Keratinocyte (primary cell): Measurements from ENCODE around the gene ABR. TPM values are rescaled to one million over a fixed set of nuclear protein-coding genes. Genes with fewer than 3 reads are reported as not detected.

Experiments
- DNase-seq: peaks from one replicate; pipeline ENCODE4 v3.0.0-alpha.2; 2011; ENCODE audit warnings: low read depth, missing footprints, low spot score
- FAIRE-seq: peaks from 2 replicates; lab custom pipeline; 2011; peaks lifted over from hg19 to GRCh38; lab: Jason Lieb, UNC
- H2AFZ ChIP-seq: 2 replicates; pipeline ENCODE4 v1.6.0; 2012; ENCODE audit warnings: low read length, control low read depth, inconsistent platforms; ENCODE audit not compliant: control insufficient read depth
- H3K27ac ChIP-seq: 2 replicates; pipeline ENCODE4 v1.5.1; 2011; ENCODE audit warnings: low read length; ENCODE audit not compliant: control insufficient read depth, insufficient read depth
- H3K27me3 ChIP-seq: 3 replicates; pipeline ENCODE4 v1.6.0; 2011; ENCODE audit warnings: low read length; ENCODE audit not compliant: control insufficient read depth, insufficient read depth; ENCODE audit errors: extremely low read depth
- H3K36me3 ChIP-seq, 2 experiments: 2 replicates in 1 of 2; 3 replicates in 1 of 2; pipeline ENCODE4 v1.5.1; 2011; ENCODE audit warnings: low read length in 2 of 2, mild to moderate bottlenecking in 1 of 2; ENCODE audit not compliant: control insufficient read depth in 2 of 2, insufficient read depth in 2 of 2; ENCODE audit errors: extremely low read depth in 1 of 2
- H3K4me1 ChIP-seq: 3 replicates; pipeline ENCODE4 v1.5.1; 2011; ENCODE audit warnings: low read length; ENCODE audit not compliant: control insufficient read depth, insufficient read depth; ENCODE audit errors: extremely low read depth
- H3K4me2 ChIP-seq: 3 replicates; pipeline ENCODE4 v1.6.0; 2011; ENCODE audit warnings: low read depth, low read length; ENCODE audit not compliant: control insufficient read depth, insufficient read depth; ENCODE audit errors: extremely low read depth
- H3K4me3 ChIP-seq, 3 experiments: fragments of 200-600 bp in 1 of 3; sonication (generic) in 1 of 3; 2 replicates in 2 of 3; 3 replicates in 1 of 3; pipeline ENCODE4 v1.5.1; 2011 to 2016; ENCODE audit warnings: low read length in 3 of 3, mild to moderate bottlenecking in 3 of 3, control low read depth in 2 of 3, inconsistent platforms in 1 of 3, low read depth in 1 of 3, mixed read lengths in 1 of 3, mixed run types in 1 of 3, moderate library complexity in 1 of 3; ENCODE audit not compliant: control insufficient read depth in 2 of 3, insufficient read depth in 2 of 3; ENCODE audit errors: extremely low read depth in 1 of 3
- H3K79me2 ChIP-seq: 2 replicates; pipeline ENCODE4 v1.6.0; 2012; ENCODE audit warnings: low read length; ENCODE audit not compliant: control insufficient read depth, insufficient read depth
- H3K9ac ChIP-seq: 3 replicates; pipeline ENCODE4 v1.6.0; 2011; ENCODE audit warnings: low read length; ENCODE audit not compliant: control insufficient read depth, insufficient read depth; ENCODE audit errors: extremely low read depth
- H3K9me1 ChIP-seq: 3 replicates; pipeline ENCODE4 v1.6.0; 2011; ENCODE audit warnings: low read length; ENCODE audit not compliant: control insufficient read depth, insufficient read depth; ENCODE audit errors: extremely low read depth
- H3K9me3 ChIP-seq: 2 replicates; pipeline ENCODE4 v1.5.1; 2012; ENCODE audit warnings: low read depth, low read length; ENCODE audit not compliant: control insufficient read depth
- H4K20me1 ChIP-seq: 3 replicates; pipeline ENCODE4 v1.6.0; 2011; ENCODE audit warnings: low read length; ENCODE audit not compliant: control insufficient read depth, insufficient read depth; ENCODE audit errors: extremely low read depth
- EZH2 ChIP-seq: IDR thresholded peaks from one replicate; pipeline ENCODE4 v1.6.1; 2012; ENCODE audit warnings: inconsistent platforms, mild to moderate bottlenecking, low read length, moderate library complexity
- dilution Hi-C: fragments of 300-500 bp; cut with MboI; formaldehyde crosslinking; loops from one replicate; pipeline ENCODE4 v1.7.0; 2020; ENCODE audit warnings: low sequenced_read_pairs; ENCODE audit not compliant: extremely low pct_ligation_motif_present
- polyA plus RNA-seq, 5 experiments: library from polyadenylated mRNA; depleted of rRNA in 3 of 5; stranded (reverse) in 3 of 5; stranded (forward) in 1 of 5; unstranded in 1 of 5; fragments of >200 nt; gene quantifications; 1 replicate in 1 of 5; 2 replicates in 3 of 5; 3 replicates in 1 of 5; pipeline versions ENCODE4 v1.2.1 to v1.2.3, GENCODE V29; 2011 to 2012; ENCODE audit warnings: missing spikeins in 2 of 5, low read depth in 1 of 5, low replicate concordance in 1 of 5
- TF ChIP-seq, protein P1 (sequence below), 3 experiments: IDR thresholded peaks in 1 of 3; conservative IDR thresholded peaks in 1 of 3; optimal IDR thresholded peaks in 1 of 3; 2 replicates in 2 of 3; 3 replicates in 1 of 3; pipeline versions ENCODE3 to v1.5.1; 2011; ENCODE audit warnings: low read length in 3 of 3, mild to moderate bottlenecking in 3 of 3, moderate library complexity in 2 of 3, control low read depth in 1 of 3, inconsistent platforms in 1 of 3; ENCODE audit not compliant: insufficient read depth in 2 of 3; ENCODE audit errors: extremely low read depth in 1 of 3

ABR gene
- polyA plus RNA-seq, 1 donor (not counting 4 experiments of a cell fraction or from before 2014, with no cell fraction given): 17.3 TPM

DNA sequence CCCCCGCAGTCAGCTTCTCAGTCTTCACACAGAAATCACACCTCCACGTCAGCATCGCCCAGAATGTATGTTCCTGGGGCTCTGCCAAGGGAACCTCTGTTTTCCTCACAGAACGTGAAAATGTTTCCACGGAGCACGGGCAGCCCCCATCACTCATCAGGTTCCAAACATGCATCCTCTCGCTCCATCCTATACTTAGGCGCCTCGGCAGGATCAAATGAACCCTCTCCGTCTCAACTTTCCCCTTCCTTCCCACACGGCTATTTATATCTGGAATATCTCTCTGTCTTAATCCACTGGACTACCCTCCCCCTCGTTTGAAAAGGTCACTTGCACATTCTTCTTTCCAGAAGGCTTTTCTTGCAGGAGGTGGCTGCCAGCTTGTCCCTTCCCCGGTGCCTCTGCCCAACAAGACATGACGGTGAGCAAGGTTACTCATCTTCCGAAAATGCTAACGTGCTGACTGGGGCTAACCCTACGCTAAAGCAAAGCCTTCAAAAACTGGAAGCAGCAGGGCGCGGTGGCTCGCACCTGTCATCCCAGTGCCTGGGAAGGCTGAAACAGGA is 221.8 kb downstream of the ABR start:
- H3K9me3 ChIP-seq: no peaks in the 10 kb centered on the region
- no peak overlapping the region for H2AFZ ChIP-seq
- H3K9ac ChIP-seq: no peak overlapping the region
- peaks cover 86% of the 10 kb centered on the region for H3K79me2 ChIP-seq
- H3K27ac ChIP-seq: peak overlapping the region; percentile 65
- H3K36me3 ChIP-seq: peaks cover 0 to 10% of the 10 kb centered on the region in 2 experiments
- DNase-seq (no peak), FAIRE-seq (no peak)
- dilution Hi-C loops: no loop called here
- no peaks in the 10 kb centered on the region for H3K27me3 ChIP-seq
- H3K4me3 ChIP-seq: no peak overlapping the region
- H3K4me1 ChIP-seq: peaks cover 12% of the 10 kb centered on the region
- peaks cover 32% of the 10 kb centered on the region for H4K20me1 ChIP-seq
- peaks cover 3% of the 10 kb centered on the region for H3K9me1 ChIP-seq
- no peak overlapping the region for H3K4me2 ChIP-seq
- TF ChIP-seq, protein P1, sequence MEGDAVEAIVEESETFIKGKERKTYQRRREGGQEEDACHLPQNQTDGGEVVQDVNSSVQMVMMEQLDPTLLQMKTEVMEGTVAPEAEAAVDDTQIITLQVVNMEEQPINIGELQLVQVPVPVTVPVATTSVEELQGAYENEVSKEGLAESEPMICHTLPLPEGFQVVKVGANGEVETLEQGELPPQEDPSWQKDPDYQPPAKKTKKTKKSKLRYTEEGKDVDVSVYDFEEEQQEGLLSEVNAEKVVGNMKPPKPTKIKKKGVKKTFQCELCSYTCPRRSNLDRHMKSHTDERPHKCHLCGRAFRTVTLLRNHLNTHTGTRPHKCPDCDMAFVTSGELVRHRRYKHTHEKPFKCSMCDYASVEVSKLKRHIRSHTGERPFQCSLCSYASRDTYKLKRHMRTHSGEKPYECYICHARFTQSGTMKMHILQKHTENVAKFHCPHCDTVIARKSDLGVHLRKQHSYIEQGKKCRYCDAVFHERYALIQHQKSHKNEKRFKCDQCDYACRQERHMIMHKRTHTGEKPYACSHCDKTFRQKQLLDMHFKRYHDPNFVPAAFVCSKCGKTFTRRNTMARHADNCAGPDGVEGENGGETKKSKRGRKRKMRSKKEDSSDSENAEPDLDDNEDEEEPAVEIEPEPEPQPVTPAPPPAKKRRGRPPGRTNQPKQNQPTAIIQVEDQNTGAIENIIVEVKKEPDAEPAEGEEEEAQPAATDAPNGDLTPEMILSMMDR (optimal IDR thresholded peaks at IDR 0.05 in 1 of 3, IDR thresholded peaks at IDR 0.05 in 1 of 3, conservative IDR thresholded peaks at IDR 0.05 in 1 of 3; ENCODE audit: extremely low read depth in 1 of 3, insufficient read depth in 2 of 3, low read length in 3 of 3): no peak
- no peak for TF ChIP-seq EZH2

DNA sequence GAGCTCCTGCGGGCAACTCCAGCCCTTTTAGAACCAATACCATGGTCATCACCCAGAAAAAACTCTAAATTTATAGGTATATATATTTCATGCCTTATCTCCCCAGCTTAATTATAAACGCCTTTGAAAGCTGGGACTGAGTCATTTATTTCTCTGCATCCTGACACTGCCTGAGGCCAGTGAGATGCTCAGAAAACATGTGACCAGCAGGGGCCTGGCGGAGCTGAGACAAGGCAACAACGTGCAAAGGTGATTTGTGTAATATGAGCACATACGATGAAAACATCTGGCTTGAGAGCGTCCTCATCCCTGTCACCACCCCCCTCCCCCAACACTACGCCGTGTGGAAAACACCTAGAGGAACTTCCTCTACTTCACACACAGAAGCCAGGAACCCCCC is 222.9 kb downstream of the ABR start:
- Histone ChIP-seq H3K36me3 (peaks cover 0 to 10% of the 10 kb centered on the region in 2 experiments), H3K27me3 (no peaks in the 10 kb centered on the region), H3K9me1 (peaks cover 3% of the 10 kb centered on the region), H3K9ac (peak overlapping the region; percentile 45), H3K4me3 (no peak overlapping the region), H3K27ac (peak overlapping the region; percentile 65), H3K79me2 (peaks cover 85% of the 10 kb centered on the region), H2AFZ (no peak overlapping the region), H3K9me3 (no peaks in the 10 kb centered on the region), H3K4me1 (peaks cover 12% of the 10 kb centered on the region), H3K4me2 (no peak overlapping the region), H4K20me1 (peaks cover 27% of the 10 kb centered on the region)
- dilution Hi-C loops: no loop called here
- DNase-seq: peak; percentile 79
- peak; percentile 90 for FAIRE-seq
- no peak for TF ChIP-seq EZH2
- TF ChIP-seq, protein P1 (optimal IDR thresholded peaks at IDR 0.05 in 1 of 3, IDR thresholded peaks at IDR 0.05 in 1 of 3, conservative IDR thresholded peaks at IDR 0.05 in 1 of 3; ENCODE audit: extremely low read depth in 1 of 3, insufficient read depth in 2 of 3, low read length in 3 of 3): peak in 1 of 3 experiments; percentile 15
